NB4 (cell line): ENCODE measurements around the gene SV2B.

Experiments
- POLR2A ChIP-seq: IDR thresholded peaks from 2 replicates; pipeline ENCODE4 v1.6.1; 2011; ENCODE audit warnings: mild to moderate bottlenecking; ENCODE audit not compliant: insufficient read length; ENCODE audit errors: extremely low read depth
- TF ChIP-seq, protein P1 (sequence below): IDR thresholded peaks from one replicate; pipeline ENCODE4 v1.5.1; 2012; ENCODE audit warnings: low read depth, low read length
- TF ChIP-seq, protein P2 (sequence below): IDR thresholded peaks from 2 replicates; pipeline ENCODE4 v1.6.1; 2011; ENCODE audit warnings: low read depth, low read length

DNA sequence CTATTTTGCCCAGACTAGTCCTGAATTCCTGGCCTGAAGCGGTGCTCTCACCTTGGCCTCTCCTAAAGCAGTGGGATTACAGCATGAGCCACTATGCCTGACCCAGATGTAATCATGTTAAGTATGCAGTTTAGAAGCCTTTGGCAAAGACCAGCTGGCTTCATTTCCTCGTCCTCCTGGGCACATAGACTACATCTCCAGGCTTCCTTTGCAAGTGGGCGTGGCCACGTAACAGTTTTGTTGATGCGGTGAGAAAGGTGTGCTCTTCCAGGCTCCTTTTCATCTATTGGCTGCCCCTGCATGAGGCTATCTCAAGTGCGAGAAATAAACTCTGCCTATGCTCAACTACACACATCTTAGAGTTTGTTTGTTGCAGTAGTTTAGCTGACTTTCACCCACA is 13.0 kb downstream of the SV2B start:
- TF ChIP-seq, protein P1, sequence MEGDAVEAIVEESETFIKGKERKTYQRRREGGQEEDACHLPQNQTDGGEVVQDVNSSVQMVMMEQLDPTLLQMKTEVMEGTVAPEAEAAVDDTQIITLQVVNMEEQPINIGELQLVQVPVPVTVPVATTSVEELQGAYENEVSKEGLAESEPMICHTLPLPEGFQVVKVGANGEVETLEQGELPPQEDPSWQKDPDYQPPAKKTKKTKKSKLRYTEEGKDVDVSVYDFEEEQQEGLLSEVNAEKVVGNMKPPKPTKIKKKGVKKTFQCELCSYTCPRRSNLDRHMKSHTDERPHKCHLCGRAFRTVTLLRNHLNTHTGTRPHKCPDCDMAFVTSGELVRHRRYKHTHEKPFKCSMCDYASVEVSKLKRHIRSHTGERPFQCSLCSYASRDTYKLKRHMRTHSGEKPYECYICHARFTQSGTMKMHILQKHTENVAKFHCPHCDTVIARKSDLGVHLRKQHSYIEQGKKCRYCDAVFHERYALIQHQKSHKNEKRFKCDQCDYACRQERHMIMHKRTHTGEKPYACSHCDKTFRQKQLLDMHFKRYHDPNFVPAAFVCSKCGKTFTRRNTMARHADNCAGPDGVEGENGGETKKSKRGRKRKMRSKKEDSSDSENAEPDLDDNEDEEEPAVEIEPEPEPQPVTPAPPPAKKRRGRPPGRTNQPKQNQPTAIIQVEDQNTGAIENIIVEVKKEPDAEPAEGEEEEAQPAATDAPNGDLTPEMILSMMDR, result no peak
- TF ChIP-seq POLR2A, result no peak
- TF ChIP-seq, protein P2, sequence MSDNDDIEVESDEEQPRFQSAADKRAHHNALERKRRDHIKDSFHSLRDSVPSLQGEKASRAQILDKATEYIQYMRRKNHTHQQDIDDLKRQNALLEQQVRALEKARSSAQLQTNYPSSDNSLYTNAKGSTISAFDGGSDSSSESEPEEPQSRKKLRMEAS, result no peak
